Measurements from ENCODE around the gene HACL1. TPM values are rescaled to one million over a fixed set of nuclear protein-coding genes. Genes with fewer than 3 reads are reported as not detected.

HACL1 gene
- total RNA-seq, 1 donor from 2014 or later, result 25.4 TPM

GRCh38 chr3:15556512-15556911 lies 44.9 kb downstream of the HACL1 start:
- no peak for DNase-seq (ENCODE audit: low spot score in 2 of 2, unreplicated experiment in 2 of 2)
- no peaks in the 10 kb centered on the region for H3K9me3 Mint-ChIP-seq
- peaks cover 5% of the 10 kb centered on the region for H3K36me3 Mint-ChIP-seq
- H3K4me1 Mint-ChIP-seq, result peaks cover 1% of the 10 kb centered on the region
- no peak overlapping the region for H3K27ac Mint-ChIP-seq
- no peak for TF ChIP-seq CTCF (IDR thresholded peaks at IDR 0.05; ENCODE audit: unreplicated experiment)
- H3K4me3 Mint-ChIP-seq, result no peak overlapping the region
- no peaks in the 10 kb centered on the region for H3K27me3 Mint-ChIP-seq (ENCODE audit: low read depth)

- Mint-ChIP-seq H3K4me3 (no peak overlapping the region), H3K9me3 (peaks cover 6% of the 10 kb centered on the region), H3K4me1 (peaks cover 1% of the 10 kb centered on the region), H3K27ac (no peak overlapping the region), H3K36me3 (peaks cover 7% of the 10 kb centered on the region), H3K27me3 (ENCODE audit: low read depth) (no peaks in the 10 kb centered on the region)
- no peak for DNase-seq (ENCODE audit: low spot score in 2 of 2, unreplicated experiment in 2 of 2)
- TF ChIP-seq CTCF (IDR thresholded peaks at IDR 0.05; ENCODE audit: unreplicated experiment), result no peak
Measured at GRCh38 chr3:15553749-15554148, 47.6 kb downstream of the HACL1 start.

- DNase-seq (ENCODE audit: low spot score in 2 of 2, unreplicated experiment in 2 of 2), result no peak
- no peaks in the 10 kb centered on the region for H3K27me3 Mint-ChIP-seq (ENCODE audit: low read depth)
- H3K4me1 Mint-ChIP-seq, result no peaks in the 10 kb centered on the region
- H3K27ac Mint-ChIP-seq, result no peak overlapping the region
- no peak for TF ChIP-seq CTCF (IDR thresholded peaks at IDR 0.05; ENCODE audit: unreplicated experiment)
- peaks cover 18% of the 10 kb centered on the region for H3K9me3 Mint-ChIP-seq
- H3K36me3 Mint-ChIP-seq, result peaks cover 17% of the 10 kb centered on the region
- no peak overlapping the region for H3K4me3 Mint-ChIP-seq
Measured at GRCh38 chr3:15551902-15552301, 49.5 kb downstream of the HACL1 start.

DNA sequence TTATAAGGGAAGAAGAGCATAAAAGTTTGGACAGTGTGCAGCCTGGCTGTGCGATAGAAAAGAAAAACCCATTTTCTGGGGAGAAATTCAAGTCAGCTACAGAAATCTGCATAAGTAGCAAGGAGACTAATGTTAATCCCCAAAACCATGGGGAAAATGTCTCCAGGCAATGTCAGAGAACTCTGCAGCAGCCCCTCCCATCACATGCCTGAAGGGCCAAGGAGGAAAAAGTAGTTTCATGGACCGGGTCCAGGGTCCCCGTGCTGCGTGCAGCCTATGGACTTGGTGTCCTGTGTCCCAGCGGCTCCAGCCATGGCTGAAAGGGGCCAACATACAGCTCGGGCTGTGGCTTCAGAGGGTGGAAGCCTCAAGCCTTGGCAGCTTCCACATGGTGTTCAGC lies 51.5 kb downstream of the HACL1 start:
- Mint-ChIP-seq H3K27me3 (ENCODE audit: low read depth) (peaks cover 3% of the 10 kb centered on the region), H3K9me3 (peaks cover 34% of the 10 kb centered on the region), H3K4me1 (no peaks in the 10 kb centered on the region), H3K27ac (no peak overlapping the region), H3K4me3 (no peak overlapping the region), H3K36me3 (peaks cover 17% of the 10 kb centered on the region)
- no peak for TF ChIP-seq CTCF (IDR thresholded peaks at IDR 0.05; ENCODE audit: unreplicated experiment)
- no peak for DNase-seq (ENCODE audit: low spot score in 2 of 2, unreplicated experiment in 2 of 2)

- peaks cover 3% of the 10 kb centered on the region for H3K27me3 Mint-ChIP-seq (ENCODE audit: low read depth)
- H3K27ac Mint-ChIP-seq, result no peak overlapping the region
- no peak overlapping the region for H3K4me3 Mint-ChIP-seq
- peaks cover 4% of the 10 kb centered on the region for H3K36me3 Mint-ChIP-seq
- no peak for DNase-seq (ENCODE audit: low spot score in 2 of 2, unreplicated experiment in 2 of 2)
- peaks cover 20% of the 10 kb centered on the region for H3K9me3 Mint-ChIP-seq
- no peak for TF ChIP-seq CTCF (IDR thresholded peaks at IDR 0.05; ENCODE audit: unreplicated experiment)
- no peaks in the 10 kb centered on the region for H3K4me1 Mint-ChIP-seq
Measured at GRCh38 chr3:15542614-15543013, 58.8 kb downstream of the HACL1 start.

DNA sequence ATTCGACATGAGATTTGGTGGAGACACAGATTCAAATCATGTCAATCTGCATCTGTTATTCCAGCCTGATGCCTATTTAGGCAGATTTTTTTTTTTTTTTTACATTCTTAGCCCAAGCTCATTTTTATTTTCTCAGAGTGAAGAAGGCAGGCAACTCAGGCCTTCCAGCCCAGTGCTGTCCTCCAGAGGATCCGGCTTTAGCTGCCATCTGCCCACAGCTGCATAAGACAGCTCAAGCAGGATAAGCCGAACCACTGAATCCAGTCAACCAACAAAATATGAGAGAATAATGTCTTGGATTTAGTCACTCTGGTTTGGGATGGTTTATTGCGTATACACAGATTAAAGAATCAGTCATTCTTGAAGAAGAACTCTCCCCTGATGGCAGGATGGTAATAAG lies 60.0 kb downstream of the HACL1 start:
- H3K4me1 Mint-ChIP-seq, result no peaks in the 10 kb centered on the region
- no peak overlapping the region for H3K27ac Mint-ChIP-seq
- H3K27me3 Mint-ChIP-seq (ENCODE audit: low read depth), result peaks cover 3% of the 10 kb centered on the region
- H3K4me3 Mint-ChIP-seq, result no peak overlapping the region
- TF ChIP-seq CTCF (IDR thresholded peaks at IDR 0.05; ENCODE audit: unreplicated experiment), result no peak
- no peak for DNase-seq (ENCODE audit: low spot score in 2 of 2, unreplicated experiment in 2 of 2)
- H3K9me3 Mint-ChIP-seq, result peaks cover 12% of the 10 kb centered on the region
- peaks cover 3% of the 10 kb centered on the region for H3K36me3 Mint-ChIP-seq
